Osteocyte (in vitro differentiated cells): ENCODE data around the gene THBD. TPM values are rescaled to one million over a fixed set of nuclear protein-coding genes. Genes with fewer than 3 reads are reported as not detected.

Experiments used
- DNase-seq: peaks from one replicate; pipeline ENCODE4 v3.0.0; 2021; ENCODE audit warnings: mixed read lengths; ENCODE audit not compliant: unreplicated experiment; ENCODE audit errors: extremely low spot score
- H3K27ac Mint-ChIP-seq: one replicate; pipeline ENCODE4 v1.8.0; 2021; ENCODE audit warnings: mild to moderate bottlenecking, mixed read lengths; ENCODE audit not compliant: unreplicated experiment
- H3K27me3 Mint-ChIP-seq: one replicate; pipeline ENCODE4 v1.8.0; 2021; ENCODE audit warnings: mixed read lengths; ENCODE audit not compliant: unreplicated experiment
- H3K36me3 Mint-ChIP-seq: one replicate; pipeline ENCODE4 v1.8.0; 2021; ENCODE audit warnings: mixed read lengths; ENCODE audit not compliant: unreplicated experiment
- H3K4me1 Mint-ChIP-seq: one replicate; pipeline ENCODE4 v1.8.0; 2021; ENCODE audit warnings: mixed read lengths; ENCODE audit not compliant: unreplicated experiment
- H3K4me3 Mint-ChIP-seq: one replicate; pipeline ENCODE4 v1.8.0; 2021; ENCODE audit warnings: mild to moderate bottlenecking, moderate library complexity, mixed read lengths; ENCODE audit not compliant: unreplicated experiment
- H3K9me3 Mint-ChIP-seq: one replicate; pipeline ENCODE4 v1.8.0; 2021; ENCODE audit warnings: mixed read lengths; ENCODE audit not compliant: unreplicated experiment
- total RNA-seq: library from RNA; stranded (reverse); gene quantifications from 2 replicates; pipeline ENCODE4 v1.2.1, GENCODE V29; 2021
- TF ChIP-seq, protein P1 (sequence below): fragments of 200-600 bp; sonication (generic); IDR thresholded peaks from 2 replicates; pipeline ENCODE4 v1.5.0; 2021; ENCODE audit warnings: antibody characterized with exemption, mild to moderate bottlenecking, moderate library complexity

THBD gene
- total RNA-seq, 1 donor from 2014 or later, result 66.3 TPM

- Mint-ChIP-seq H3K27me3 (peaks cover 15% of the 10 kb centered on the region), H3K27ac (no peak overlapping the region), H3K9me3 (no peaks in the 10 kb centered on the region), H3K4me1 (no peaks in the 10 kb centered on the region), H3K4me3 (no peak overlapping the region), H3K36me3 (no peaks in the 10 kb centered on the region)
- TF ChIP-seq, protein P1, sequence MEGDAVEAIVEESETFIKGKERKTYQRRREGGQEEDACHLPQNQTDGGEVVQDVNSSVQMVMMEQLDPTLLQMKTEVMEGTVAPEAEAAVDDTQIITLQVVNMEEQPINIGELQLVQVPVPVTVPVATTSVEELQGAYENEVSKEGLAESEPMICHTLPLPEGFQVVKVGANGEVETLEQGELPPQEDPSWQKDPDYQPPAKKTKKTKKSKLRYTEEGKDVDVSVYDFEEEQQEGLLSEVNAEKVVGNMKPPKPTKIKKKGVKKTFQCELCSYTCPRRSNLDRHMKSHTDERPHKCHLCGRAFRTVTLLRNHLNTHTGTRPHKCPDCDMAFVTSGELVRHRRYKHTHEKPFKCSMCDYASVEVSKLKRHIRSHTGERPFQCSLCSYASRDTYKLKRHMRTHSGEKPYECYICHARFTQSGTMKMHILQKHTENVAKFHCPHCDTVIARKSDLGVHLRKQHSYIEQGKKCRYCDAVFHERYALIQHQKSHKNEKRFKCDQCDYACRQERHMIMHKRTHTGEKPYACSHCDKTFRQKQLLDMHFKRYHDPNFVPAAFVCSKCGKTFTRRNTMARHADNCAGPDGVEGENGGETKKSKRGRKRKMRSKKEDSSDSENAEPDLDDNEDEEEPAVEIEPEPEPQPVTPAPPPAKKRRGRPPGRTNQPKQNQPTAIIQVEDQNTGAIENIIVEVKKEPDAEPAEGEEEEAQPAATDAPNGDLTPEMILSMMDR, result no peak
- DNase-seq, result no peak
These were observed 30.5 kb upstream of the THBD start for GRCh38 chr20:23079926-23080325.

- no peak overlapping the region for H3K4me3 Mint-ChIP-seq
- H3K27me3 Mint-ChIP-seq, result peaks cover 15% of the 10 kb centered on the region
- H3K27ac Mint-ChIP-seq, result no peak overlapping the region
These were observed 29.5 kb upstream of the THBD start for GRCh38 chr20:23079016-23079351.

GRCh38 chr20:23078351-23079015 lies 29.0 kb upstream of the THBD start:
- TF ChIP-seq, protein P1, result no peak
- Mint-ChIP-seq H3K4me1 (no peaks in the 10 kb centered on the region), H3K27me3 (peaks cover 15% of the 10 kb centered on the region), H3K27ac (no peak overlapping the region), H3K9me3 (no peaks in the 10 kb centered on the region), H3K4me3 (no peak overlapping the region), H3K36me3 (no peaks in the 10 kb centered on the region)
- DNase-seq, result no peak

More at GRCh38 chr20:23079016-23079351, 29.5 kb upstream of the THBD start:
- TF ChIP-seq, protein P1, result peak; percentile 23
- Mint-ChIP-seq H3K36me3 (no peaks in the 10 kb centered on the region), H3K4me1 (no peaks in the 10 kb centered on the region), H3K9me3 (no peaks in the 10 kb centered on the region)
- no peak for DNase-seq

- H3K4me1 Mint-ChIP-seq, result no peaks in the 10 kb centered on the region
- no peaks in the 10 kb centered on the region for H3K36me3 Mint-ChIP-seq
- H3K9me3 Mint-ChIP-seq, result no peaks in the 10 kb centered on the region
- TF ChIP-seq, protein P1, result no peak
- no peak for DNase-seq
- no peak overlapping the region for H3K4me3 Mint-ChIP-seq
- no peak overlapping the region for H3K27ac Mint-ChIP-seq
- H3K27me3 Mint-ChIP-seq, result peaks cover 15% of the 10 kb centered on the region
These were observed 27.8 kb upstream of the THBD start for GRCh38 chr20:23077277-23077676.

DNA sequence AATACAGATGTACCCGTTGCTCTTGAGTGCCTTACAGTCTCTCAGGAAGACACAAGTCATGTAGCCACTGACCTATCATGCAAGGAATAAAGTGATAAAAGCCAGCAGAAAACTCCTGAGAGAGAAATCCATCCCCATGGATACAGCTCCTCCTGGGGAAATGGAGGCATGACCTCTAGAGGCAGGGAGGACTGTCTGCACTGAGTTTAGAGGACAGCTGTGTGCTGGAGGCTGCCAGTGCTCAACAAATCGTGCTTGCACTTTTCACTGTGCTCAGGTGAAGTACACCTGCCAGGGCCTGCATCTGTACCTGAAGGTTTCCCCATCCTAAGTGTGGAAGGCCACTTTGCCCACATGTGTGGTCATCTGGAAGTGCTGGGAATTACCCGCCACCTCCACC lies 24.6 kb upstream of the THBD start:
- H3K36me3 Mint-ChIP-seq, result no peaks in the 10 kb centered on the region
- H3K4me3 Mint-ChIP-seq, result no peak overlapping the region
- TF ChIP-seq, protein P1, result no peak
- no peak for DNase-seq
- H3K27ac Mint-ChIP-seq, result no peak overlapping the region
- no peaks in the 10 kb centered on the region for H3K4me1 Mint-ChIP-seq
- H3K9me3 Mint-ChIP-seq, result no peaks in the 10 kb centered on the region
- peaks cover 9% of the 10 kb centered on the region for H3K27me3 Mint-ChIP-seq
